HG03575 (cell line): Measurements from ENCODE around the gene BABAM2.

Experiments
- ATAC-seq: cut with Tn5 transposase; IDR thresholded peaks from one replicate; pipeline ENCODE4 v1.9.1; 2021; ENCODE audit not compliant: unreplicated experiment, insufficient number of reproducible peaks, low FRiP score; ENCODE audit errors: extremely low read depth

The BABAM2 gene

GRCh38 chr2:28193630-28194403, 303.3 kb downstream of the BABAM2 start:
- no peak for ATAC-seq

DNA sequence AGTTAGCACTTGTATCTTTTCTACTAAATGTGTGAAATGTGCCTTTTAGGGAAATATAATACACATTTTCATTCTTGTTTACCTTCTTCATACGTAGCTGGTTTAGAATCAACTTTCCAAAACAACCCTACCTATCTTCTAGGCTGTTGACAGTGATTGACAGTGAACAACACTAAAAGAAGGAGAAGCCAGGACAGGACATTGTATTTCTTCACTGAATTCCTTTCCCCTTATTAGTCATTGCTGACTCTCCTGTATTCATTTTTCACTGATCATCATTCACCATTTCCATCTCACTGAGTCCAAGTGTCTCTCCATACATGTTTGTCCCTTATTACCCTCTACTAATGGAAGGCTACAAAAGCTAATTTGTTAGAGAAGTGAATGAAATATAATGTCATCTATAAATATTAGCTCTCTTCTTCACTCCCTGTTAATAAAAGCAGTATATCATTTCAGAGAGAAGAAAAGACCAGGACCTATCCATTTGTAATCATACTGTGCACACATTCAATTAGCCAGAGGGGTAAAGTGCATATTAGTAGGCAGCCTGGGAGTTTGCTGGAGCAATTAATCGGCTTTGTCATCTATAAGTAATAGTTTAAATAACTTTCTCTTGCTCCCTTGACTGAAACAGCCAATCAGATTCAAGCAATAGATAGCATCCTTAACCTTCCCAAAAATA, 309.6 kb downstream of the BABAM2 start:
- no peak for ATAC-seq

DNA sequence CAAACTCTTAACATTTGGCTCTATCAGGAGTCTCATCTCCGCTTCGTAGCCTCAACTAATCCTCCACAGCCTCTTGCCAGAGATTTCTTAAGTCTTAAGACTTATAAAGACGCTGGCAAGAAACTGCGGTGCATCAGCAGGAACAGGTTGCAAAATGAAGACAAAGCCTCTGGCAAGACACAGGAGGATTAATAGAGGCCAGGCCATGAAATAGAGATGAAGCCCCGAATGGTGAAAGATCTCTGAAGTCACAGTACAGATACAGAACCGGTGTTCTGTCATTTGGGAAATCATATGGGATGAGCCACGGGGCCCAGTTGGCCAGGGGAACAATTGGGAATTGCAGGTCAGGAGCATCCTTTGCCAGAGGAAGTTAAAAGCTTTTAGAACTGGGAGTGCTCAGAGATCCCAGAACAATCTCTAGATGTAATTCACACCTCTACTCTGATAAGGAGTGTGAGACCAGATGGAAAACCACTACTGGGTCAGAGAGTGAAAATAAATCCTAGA, 311.2 kb downstream of the BABAM2 start:
- no peak for ATAC-seq

GRCh38 chr2:28202719-28203118, 312.2 kb downstream of the BABAM2 start:
- no peak for ATAC-seq

- ATAC-seq = no peak
These were observed 316.2 kb downstream of the BABAM2 start for GRCh38 chr2:28206762-28207161.

- ATAC-seq = no peak
These were observed 318.7 kb downstream of the BABAM2 start for GRCh38 chr2:28209261-28209691.

DNA sequence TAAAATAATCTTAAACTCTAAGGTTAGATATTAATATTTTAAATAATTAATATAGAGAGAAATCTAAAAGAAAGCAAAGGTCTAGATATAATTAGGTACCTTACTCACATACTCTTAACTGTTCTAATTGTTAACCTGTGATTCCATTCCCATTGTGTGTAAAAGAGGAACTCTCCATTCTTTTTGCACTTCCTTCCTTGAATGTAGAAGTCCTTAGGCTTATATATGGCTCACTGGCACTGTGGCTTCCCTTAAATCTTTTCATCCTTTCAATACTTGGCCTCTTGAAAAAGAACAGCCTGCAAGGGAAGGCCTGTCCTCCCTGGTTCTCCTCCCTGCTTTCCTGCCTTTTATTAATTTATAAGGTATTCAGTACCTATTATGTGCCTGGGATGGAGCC, 319.3 kb downstream of the BABAM2 start:
- ATAC-seq = no peak

GRCh38 chr2:28210535-28210934, 320.0 kb downstream of the BABAM2 start:
- ATAC-seq = no peak

- no peak for ATAC-seq
These were observed 325.8 kb downstream of the BABAM2 start for GRCh38 chr2:28216331-28216730.

- no peak for ATAC-seq
These were observed 326.7 kb downstream of the BABAM2 start for GRCh38 chr2:28217042-28217740.

GRCh38 chr2:28219138-28219537, 328.6 kb downstream of the BABAM2 start:
- no peak for ATAC-seq

GRCh38 chr2:28219758-28220368, 329.3 kb downstream of the BABAM2 start:
- ATAC-seq = no peak

GRCh38 chr2:28224648-28225472, 334.3 kb downstream of the BABAM2 start:
- no peak for ATAC-seq

DNA sequence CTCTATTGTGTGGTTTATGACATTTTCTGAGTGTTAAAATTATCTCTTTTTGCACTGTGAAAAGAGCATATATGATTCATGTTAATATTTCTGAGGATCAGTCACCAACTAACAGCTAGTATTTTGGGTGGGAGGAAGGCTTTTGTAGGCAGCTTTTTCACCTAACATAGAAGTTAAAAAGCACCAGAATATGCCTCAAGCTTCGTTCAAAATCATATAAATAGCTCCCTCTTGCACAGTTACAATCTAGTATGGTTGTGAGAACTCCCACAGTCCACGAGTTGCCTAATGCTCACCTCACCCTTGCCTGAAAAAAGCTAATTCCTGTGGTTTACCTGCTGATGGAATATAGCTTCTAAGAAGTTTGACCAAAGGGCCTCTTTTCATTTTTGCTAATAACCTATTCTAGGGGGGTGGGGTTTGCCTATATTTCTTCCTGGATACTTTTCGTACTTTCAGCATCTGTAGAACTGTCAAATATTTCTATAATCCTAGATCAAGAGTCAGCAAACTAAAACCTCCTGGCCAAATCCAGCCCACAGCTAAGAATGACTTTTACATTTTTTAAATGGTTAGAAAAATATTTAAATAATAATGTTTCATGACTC, 335.0 kb downstream of the BABAM2 start:
- no peak for ATAC-seq

GRCh38 chr2:28226558-28226957, 336.0 kb downstream of the BABAM2 start:
- ATAC-seq = no peak

DNA sequence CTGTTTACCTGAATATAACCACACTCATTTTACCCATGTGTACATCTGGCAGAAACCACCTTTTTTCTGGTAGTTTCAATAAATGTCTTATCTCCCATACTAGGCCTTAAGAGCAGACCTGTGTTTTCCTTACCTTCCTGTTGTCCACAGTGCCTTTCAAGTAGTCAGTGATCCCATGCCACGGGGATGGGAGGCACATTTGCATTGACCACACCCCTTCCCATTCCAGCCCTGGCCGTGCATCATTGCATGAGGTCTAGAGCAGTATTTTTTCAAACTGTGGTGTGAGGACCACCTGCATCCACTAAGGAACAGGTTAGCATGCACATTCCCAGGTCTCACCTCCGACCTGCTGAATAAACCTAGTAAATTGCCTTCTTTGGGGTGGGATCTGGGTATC, 337.0 kb downstream of the BABAM2 start:
- ATAC-seq = no peak

DNA sequence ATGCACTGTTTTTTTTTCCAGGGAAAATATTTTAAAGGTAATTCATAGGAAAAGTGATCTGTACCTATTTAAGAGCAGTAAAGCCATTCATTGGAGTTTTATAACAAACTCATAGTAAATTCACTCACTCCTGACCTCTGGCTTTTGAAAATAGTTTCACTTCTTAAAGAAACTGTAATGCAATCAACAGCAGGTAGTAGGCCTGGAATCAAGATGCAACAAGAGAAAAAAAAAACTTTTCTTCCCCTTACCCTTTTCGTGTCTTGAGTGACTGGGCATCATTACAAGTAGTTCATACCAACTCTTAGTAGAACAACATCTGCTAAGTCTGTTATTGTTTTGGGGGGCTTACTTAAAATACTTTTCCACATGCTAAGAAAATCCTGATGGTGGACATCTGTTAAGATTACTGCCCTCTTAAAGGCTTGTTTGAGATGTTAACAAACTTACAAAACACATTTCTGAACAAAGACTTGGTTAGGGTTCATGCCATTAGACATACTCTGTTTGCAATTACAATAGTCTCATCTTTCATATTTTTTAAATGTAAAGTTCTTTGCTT, 338.0 kb downstream of the BABAM2 start:
- no peak for ATAC-seq

- ATAC-seq = no peak
These were observed 340.6 kb downstream of the BABAM2 start for GRCh38 chr2:28231110-28231631.
